ENCODE measurements around the gene MLN.

MLN gene

GRCh38 chr6:33752646-33753015, 51.2 kb downstream of the MLN start:
- no peak for DNase-seq (ENCODE audit: low spot score)

DNA sequence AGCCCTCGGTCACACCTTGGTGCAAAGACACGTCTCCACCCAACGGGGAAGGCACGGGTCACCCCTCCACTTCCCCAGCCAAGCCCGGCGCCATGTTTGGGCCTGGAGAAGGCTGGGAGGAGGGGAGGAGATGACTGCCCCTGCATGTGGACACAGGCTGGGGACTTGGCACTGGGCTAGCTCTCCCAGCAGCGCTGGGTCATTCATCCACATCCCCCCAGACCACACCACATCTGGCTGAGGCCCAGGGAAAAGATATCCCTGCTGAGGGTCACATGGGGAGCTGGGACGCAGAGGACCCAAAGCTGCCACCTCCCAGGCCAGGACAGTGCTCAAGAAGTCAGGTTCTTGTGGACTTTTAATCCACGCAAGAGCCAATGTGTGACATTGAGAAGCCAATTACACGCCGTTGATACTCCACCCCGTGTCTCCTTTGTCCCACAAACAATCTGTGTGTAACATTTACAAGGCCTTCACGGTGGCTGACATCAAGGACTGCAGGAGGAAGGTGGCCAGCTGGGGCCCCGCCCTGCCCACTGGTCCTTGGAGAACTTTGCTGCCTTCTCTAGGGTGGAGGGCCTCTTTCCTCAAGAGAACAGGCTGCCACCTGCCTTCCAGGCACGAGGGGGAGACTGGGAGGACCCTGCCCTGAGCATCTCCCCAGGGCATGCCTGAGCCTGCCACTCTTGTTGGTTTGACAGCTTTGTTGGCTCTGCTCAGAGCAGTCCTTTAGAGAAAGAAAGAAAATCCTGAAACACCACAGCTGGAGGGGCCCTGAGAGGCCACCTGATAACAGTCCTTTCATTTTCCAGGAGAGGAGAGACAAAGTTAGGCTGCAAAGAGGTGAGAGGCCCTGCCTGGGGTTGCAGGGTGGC, 51.8 kb downstream of the MLN start:
- DNase-seq (ENCODE audit: low spot score) = no peak

DNA sequence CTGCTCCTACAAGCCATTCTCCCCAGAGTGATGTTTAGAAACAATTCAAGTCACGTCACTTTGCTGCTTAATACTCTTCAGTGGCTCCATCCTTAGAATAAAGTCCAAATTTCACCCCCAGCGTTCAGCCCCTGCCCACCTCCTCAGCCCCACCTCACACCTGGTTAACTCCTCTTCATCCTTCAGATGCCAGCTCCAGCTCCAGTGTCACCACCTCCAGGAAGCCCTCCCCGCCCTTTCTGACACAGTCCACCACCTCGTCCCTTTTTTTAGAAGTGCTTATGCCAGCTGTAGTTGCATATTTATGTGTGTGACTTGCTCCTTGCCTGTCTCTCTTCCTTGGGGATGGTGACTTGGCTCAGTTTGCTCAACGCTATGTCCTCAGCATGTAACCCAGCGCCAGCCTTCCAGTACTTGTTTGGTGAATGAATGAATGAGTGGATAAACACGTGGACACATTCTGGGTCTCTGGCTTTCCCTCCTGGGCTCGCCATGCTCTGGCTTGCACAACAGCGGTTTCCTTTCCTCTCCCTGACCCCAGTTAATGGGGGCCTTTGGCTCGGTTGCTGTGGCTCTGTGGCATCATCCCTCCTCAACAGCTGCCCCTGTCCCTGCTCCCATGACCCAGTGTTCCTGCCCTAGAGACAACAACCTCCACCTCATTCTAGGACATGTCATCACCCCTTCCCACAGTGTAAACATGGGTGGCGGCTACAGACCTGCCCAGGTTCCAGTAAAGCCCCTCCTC, 53.4 kb downstream of the MLN start:
- no peak for DNase-seq (ENCODE audit: low spot score)

GRCh38 chr6:33749401-33749800, 54.4 kb downstream of the MLN start:
- no peak for DNase-seq (ENCODE audit: low spot score)

DNA sequence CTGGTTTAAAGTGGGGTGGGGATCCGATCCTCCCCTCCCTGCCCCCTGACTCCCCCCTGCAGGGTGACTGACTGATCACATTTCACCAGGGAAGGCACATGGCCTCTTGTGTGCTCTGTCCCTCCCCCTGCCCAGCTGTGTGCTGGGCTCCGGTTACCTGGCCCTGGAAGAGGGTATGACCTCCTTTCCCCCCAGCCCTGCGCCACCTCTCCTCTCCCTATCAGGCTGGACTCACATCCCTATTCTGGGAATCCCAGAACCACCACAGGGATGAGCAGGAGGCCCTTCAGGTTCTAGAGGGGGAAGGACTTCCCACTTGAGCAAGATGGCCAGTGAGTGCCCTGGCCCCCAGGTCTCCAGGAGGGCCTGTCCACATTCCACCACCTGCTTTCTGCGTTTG, 55.0 kb downstream of the MLN start:
- no peak for DNase-seq (ENCODE audit: low spot score)

GRCh38 chr6:33747823-33748222, 56.0 kb downstream of the MLN start:
- DNase-seq (ENCODE audit: low spot score) = no peak

DNA sequence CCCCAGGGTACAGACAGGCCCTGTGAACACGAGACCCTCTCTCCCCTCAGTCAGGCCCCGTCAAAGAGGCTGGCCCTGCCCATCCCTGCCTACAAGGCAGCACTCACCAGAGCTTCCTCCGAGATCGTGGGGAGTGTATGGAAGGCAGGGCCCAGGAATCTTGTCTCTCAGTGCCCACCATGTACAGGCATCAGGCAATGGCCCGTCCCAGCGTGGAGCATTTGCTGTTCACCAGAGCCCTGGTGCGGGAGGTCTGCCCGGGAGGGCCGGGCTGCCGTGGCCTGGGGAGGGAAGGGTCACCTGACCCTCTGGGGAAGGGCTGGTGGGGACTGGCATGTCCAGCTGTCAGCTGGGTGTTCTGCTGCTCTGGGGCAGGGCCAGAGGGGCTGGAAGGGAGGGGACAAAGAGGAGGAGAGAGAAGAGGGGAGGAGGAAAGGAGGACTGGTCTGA, 57.1 kb downstream of the MLN start, which contains the start of gene IP6K3:
Gene IP6K3 (minus strand): TSS at position 255 of the 450 bp plus-strand sequence. CDS start 11,429 bp downstream, outside the sequence.
- DNase-seq (ENCODE audit: low spot score) = peak; percentile 80

- DNase-seq (ENCODE audit: low spot score) = no peak
Observed at GRCh38 chr6:33746036-33746600, 57.7 kb downstream of the MLN start.

DNA sequence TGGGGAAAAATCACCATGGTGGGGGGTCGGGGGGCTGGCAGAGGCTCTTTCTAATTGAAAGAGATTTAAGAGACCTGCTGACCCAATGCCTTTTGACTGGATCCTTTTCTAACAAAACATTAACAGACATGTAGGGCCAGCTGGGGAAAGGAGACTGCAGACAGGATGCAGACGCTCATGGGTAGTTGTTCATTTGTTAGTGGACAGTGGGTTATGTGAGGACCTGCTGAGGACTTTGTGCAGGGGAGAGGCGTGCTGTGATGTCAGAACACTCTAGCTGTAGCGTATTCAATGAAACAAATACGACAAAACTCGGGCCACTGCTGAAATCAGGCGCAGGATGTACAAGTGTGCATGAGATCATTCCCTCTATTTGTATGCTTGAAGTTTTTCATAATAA, 58.3 kb downstream of the MLN start:
- DNase-seq (ENCODE audit: low spot score) = no peak

GRCh38 chr6:33744895-33745546, 58.8 kb downstream of the MLN start:
- DNase-seq (ENCODE audit: low spot score) = no peak

Measured in left forelimb (tissue), 1 donor.